Kidney (tissue), 14 donors: ENCODE results near the gene ADIRF. TPM values are rescaled to one million over a fixed set of nuclear protein-coding genes. Genes with fewer than 3 reads are reported as not detected.
"Not testable (repeated sequence)": the region's sequence is repeated elsewhere in the genome, so short reads cannot be mapped to it uniquely, and the experiment has no call there.

Experiments
- DNase-seq, 5 donors: peaks; one replicate each; pipeline ENCODE4 v3.0.0-alpha.2; 2013 to 2020
- FAIRE-seq: peaks from 2 replicates; lab custom pipeline; 2012; peaks lifted over from hg19 to GRCh38; lab: Jason Lieb, UNC
- H3K27ac ChIP-seq, 2 donors: one replicate each; pipeline ENCODE4 v1.7.0; 2013; ENCODE audit warnings: low read depth in 2 of 2, low read length in 2 of 2, inconsistent platforms in 1 of 2
- H3K27me3 ChIP-seq: one replicate; pipeline ENCODE4 v1.7.1; 2013; ENCODE audit warnings: low read length, inconsistent platforms; ENCODE audit not compliant: control insufficient read depth, insufficient read depth
- H3K36me3 ChIP-seq, 3 donors: one replicate each; pipeline versions ENCODE4 v1.7.0 to v1.7.1; 2013; ENCODE audit warnings: low read length in 3 of 3, control low read depth in 1 of 3, inconsistent platforms in 1 of 3; ENCODE audit not compliant: insufficient read depth in 3 of 3, control insufficient read depth in 2 of 3
- H3K4me1 ChIP-seq, 3 donors: one replicate each; pipeline versions ENCODE4 v1.7.0 to v1.7.1; 2013; ENCODE audit warnings: low read length in 3 of 3, inconsistent platforms in 1 of 3, low read depth in 1 of 3; ENCODE audit not compliant: control insufficient read depth in 2 of 3, insufficient read depth in 2 of 3
- H3K4me3 ChIP-seq, 3 donors: one replicate each; pipeline versions ENCODE4 v1.7.0 to v1.8.1; 2013; ENCODE audit warnings: low read length in 3 of 3, control low read depth in 1 of 3, inconsistent platforms in 1 of 3
- H3K9ac ChIP-seq, 3 donors: one replicate each; pipeline versions ENCODE4 v1.7.0 to v1.7.1; 2013; ENCODE audit warnings: low read length in 3 of 3, control low read depth in 1 of 3, inconsistent platforms in 1 of 3
- H3K9me3 ChIP-seq, 3 donors: one replicate each; pipeline versions ENCODE4 v1.7.0 to v1.7.1; 2013; ENCODE audit warnings: low read length in 3 of 3, control low read depth in 1 of 3, inconsistent platforms in 1 of 3; ENCODE audit not compliant: control insufficient read depth in 2 of 3, insufficient read depth in 1 of 3
- intact Hi-C: fragments of 100-400 bp; cut with DNase I; formaldehyde crosslinking; loops from one replicate; pipeline ENCODE4 v1.11.1; 2022
- polyA plus RNA-seq: library from polyadenylated mRNA; stranded (reverse); fragments of 350-450 nt; fragmentation: Illumina TruSeq; extraction: RNeasy Lipid Tissue Mini Kit (QIAGEN cat#74804); gene quantifications from one replicate; pipeline ENCODE4 v1.2.3, GENCODE V29; 2014; ENCODE audit warnings: low read depth, low replicate concordance; ENCODE audit not compliant: insufficient read depth
- total RNA-seq: library from RNA; stranded (reverse); fragmentation: NEBNext Ultra II Directional; extraction: Animal tissue kit (Norgen Biotek cat#: 25700); gene quantifications from one replicate; pipeline ENCODE4 v1.2.1, GENCODE V29; 2021
- TF ChIP-seq, protein P1 (sequence below): IDR thresholded peaks from 3 replicates; pipeline ENCODE4 v1.5.1; 2012; ENCODE audit warnings: mild to moderate bottlenecking, moderate library complexity, borderline replicate concordance; ENCODE audit not compliant: insufficient read depth; ENCODE audit errors: extremely low read depth
- donor health status: control.
- donor health status: control.
- donor health status: control.
- donor health status: control.
- donor health status: control.
- donor health status: DM: yes; HTN: yes; CAD: no.
- donor health status: Normal renal cell carcinoma (clear cell type).

ADIRF gene
- total and polyA plus RNA-seq, 2 donors from 2014 or later, result 357 to 897 TPM

DNA sequence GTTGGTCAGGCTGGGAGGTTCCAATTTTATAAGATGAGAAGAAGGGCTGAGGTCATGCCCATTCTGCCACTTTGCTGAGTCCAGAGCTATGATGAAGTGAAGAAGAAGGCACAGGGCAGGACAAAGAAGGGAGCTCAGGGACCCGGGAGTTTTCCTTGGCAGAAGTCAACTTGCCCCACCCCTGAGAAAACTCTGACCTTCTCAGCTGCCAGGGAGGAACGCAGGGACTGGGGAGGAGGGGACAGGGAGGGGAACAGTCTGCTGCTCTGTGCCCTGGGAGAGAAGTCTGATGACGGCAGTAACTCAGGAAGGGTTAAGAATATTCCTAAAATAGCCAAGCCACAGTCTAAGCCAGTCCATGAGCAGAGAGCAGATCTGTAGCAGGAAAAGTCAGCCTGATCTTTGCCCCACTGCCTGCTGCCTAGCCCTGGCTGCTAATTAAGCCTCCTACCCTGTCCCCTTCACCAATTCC, 11.7 kb downstream of the ADIRF start:
- Histone ChIP-seq H3K4me1 (peaks cover 0 to 15% (median 13%) of the 10 kb centered on the region in 3 donors), H3K27ac (peak overlapping the region; percentile 28 to 32), H3K9me3 (no peaks in the 10 kb centered on the region), H3K9ac (no peak overlapping the region), H3K36me3 (no peaks in the 10 kb centered on the region), H3K4me3 (no peak overlapping the region), H3K27me3 (no peaks in the 10 kb centered on the region)
- intact Hi-C loops, result no loop called here
- FAIRE-seq, result no peak
- peak in 1 of 5 donors; percentile 81 for DNase-seq
- TF ChIP-seq, protein P1, sequence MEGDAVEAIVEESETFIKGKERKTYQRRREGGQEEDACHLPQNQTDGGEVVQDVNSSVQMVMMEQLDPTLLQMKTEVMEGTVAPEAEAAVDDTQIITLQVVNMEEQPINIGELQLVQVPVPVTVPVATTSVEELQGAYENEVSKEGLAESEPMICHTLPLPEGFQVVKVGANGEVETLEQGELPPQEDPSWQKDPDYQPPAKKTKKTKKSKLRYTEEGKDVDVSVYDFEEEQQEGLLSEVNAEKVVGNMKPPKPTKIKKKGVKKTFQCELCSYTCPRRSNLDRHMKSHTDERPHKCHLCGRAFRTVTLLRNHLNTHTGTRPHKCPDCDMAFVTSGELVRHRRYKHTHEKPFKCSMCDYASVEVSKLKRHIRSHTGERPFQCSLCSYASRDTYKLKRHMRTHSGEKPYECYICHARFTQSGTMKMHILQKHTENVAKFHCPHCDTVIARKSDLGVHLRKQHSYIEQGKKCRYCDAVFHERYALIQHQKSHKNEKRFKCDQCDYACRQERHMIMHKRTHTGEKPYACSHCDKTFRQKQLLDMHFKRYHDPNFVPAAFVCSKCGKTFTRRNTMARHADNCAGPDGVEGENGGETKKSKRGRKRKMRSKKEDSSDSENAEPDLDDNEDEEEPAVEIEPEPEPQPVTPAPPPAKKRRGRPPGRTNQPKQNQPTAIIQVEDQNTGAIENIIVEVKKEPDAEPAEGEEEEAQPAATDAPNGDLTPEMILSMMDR, result no peak

DNA sequence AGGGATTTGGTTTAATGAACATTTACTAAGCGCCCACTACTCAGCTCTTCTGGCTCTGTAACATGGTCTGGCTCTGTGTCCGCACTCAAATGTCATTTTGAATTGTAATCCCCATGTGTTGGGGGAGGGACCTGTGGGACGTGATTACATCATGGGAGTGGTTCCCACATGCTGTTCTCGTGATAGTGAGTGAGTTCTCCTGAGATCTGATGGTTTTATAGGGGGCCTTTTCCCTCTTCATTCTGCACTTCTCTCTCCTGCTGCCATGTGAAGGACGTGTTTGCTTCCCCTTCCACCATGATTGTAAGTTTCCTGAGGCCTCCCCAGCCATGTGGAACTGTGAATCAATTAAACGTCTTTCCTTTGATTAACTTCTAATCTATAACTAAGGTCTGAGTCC, 12.7 kb downstream of the ADIRF start:
- Histone ChIP-seq H3K4me1 (peaks cover 0 to 15% (median 13%) of the 10 kb centered on the region in 3 donors), H3K27ac (peak overlapping the region; percentile 17 to 46)
- H3K9ac ChIP-seq, H3K36me3 ChIP-seq, H3K9me3 ChIP-seq, intact Hi-C loops, FAIRE-seq, DNase-seq, H3K27me3 ChIP-seq, H3K4me3 ChIP-seq: not testable (repeated sequence)

DNA sequence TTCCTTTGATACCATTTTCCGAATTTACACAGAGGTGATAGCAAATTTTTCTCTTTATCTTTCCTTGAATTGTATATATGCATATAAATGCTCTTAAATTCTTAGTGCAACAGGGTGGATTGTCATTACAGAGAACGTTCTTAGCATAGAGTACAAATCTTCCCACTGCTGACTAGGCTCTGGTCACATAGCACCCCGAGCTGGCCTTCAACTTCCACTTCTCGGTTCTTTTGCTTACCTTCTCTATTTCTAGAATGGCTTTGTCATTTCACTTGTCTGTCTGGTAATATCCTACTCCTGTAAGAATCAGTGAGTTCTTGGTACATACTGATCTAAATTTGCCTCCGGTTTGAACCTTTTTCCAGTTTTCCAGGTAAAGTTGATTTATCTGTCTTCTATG, 13.4 kb downstream of the ADIRF start:
- Histone ChIP-seq H3K27me3 (no peaks in the 10 kb centered on the region), H3K4me3 (no peak overlapping the region), H3K27ac (no peak overlapping the region), H3K36me3 (no peaks in the 10 kb centered on the region), H3K9me3 (no peaks in the 10 kb centered on the region), H3K4me1 (peaks cover 0 to 15% (median 13%) of the 10 kb centered on the region in 3 donors), H3K9ac (no peak overlapping the region)
- no peak for DNase-seq
- FAIRE-seq, result no peak
- intact Hi-C loops, result no loop called here
- TF ChIP-seq, protein P1, result no peak

DNA sequence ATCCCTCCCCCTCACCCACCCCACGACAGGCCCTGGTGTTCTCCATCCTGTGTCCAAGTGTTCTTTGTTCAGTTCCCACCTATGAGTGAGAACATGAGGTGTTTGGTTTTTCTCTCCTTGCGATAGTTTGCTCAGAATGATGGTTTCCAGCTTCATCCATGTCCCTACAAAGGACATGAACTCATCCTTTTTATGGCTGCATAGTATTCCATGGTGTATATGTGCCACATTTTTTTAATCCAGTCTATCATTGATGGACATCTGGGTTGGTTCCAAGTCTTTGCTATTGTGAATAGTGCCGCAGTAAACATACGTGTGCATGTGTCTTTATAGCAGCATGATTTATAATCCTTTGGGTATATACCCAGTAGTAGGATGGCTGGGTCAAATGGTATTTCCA, 16.2 kb downstream of the ADIRF start:
- not testable (repeated sequence) for FAIRE-seq

More for the DNA sequence above, 16.2 kb downstream of the ADIRF start:
- H3K27ac ChIP-seq, H3K9ac ChIP-seq, H3K27me3 ChIP-seq, intact Hi-C loops, DNase-seq, H3K36me3 ChIP-seq, H3K9me3 ChIP-seq, H3K4me3 ChIP-seq: not testable (repeated sequence)
- H3K4me1 ChIP-seq, result peaks cover 0 to 15% (median 11%) of the 10 kb centered on the region in 3 donors
